Upper lobe of left lung (tissue), 4 donors: ENCODE results near the gene TBC1D1.

Source experiments
- POLR2A ChIP-seq, 4 donors: fragments of 450-650 bp; IDR thresholded peaks; one replicate each; pipeline ENCODE4 v1.5.1; 2016 to 2017; ENCODE audit warnings: antibody characterized with exemption in 4 of 4, mild to moderate bottlenecking in 2 of 4
- POLR2AphosphoS5 ChIP-seq, 2 donors: sonication (generic); formaldehyde crosslinking; IDR thresholded peaks; one replicate each; pipeline ENCODE4 v1.5.1; 2017; ENCODE audit warnings: antibody characterized with exemption in 2 of 2
- TF ChIP-seq, protein P1 (sequence below), 6 experiments: fragments of 450-650 bp in 4 of 6; fragments of 200-600 bp in 2 of 6; sonication (generic) in 2 of 6; IDR thresholded peaks; one replicate each; pipeline ENCODE4 v1.5.1; 2016 to 2019; ENCODE audit warnings: antibody characterized with exemption in 6 of 6

DNA sequence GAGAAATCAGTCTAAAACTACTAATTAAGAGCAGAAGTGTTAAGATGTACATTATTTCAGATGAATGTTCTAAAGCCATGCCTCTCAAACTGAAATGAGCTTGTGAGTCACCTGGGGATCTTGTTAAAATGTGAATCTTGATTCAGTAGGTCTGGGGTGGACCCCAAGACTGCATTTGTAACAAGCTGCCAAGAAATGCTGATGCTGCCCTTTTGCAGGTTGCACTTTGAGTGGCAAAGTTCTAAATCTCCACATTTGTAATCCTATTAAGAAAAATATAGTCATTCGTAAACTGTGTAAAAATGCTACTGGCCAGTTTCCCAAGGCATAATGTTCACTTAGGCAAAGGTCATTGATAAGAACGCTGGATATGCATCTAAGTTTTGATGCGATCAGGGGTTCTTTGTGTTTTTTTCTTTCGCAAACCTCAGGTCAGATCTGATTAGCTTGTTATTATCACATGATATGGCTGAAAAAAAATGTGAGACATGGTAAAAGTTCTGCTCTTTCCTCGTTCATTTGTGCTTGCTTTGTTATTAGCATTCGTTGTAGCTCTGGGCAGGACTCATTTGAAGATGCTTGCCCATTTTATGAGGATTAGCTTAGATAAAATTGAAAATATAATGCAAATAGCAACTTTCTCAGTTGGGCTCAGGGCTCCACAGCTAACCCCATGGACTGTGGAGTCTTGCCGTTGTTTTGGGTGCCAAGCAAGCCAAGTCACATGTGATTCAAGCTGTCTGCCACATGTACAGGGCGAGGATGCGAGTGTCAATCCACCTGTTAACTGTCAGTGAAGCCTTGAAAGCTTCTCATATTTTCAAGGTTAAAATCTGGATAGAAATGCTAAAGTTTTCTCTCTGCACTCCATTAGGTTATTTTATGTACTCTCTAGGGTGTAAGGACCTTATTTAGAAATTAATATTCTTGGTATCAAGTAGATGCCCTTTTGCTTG, 12.1 kb downstream of the TBC1D1 start:
- TF ChIP-seq POLR2A (IDR thresholded peaks at IDR 0.05) (no peak), POLR2AphosphoS5 (IDR thresholded peaks at IDR 0.05) (no peak)
- TF ChIP-seq, protein P1, sequence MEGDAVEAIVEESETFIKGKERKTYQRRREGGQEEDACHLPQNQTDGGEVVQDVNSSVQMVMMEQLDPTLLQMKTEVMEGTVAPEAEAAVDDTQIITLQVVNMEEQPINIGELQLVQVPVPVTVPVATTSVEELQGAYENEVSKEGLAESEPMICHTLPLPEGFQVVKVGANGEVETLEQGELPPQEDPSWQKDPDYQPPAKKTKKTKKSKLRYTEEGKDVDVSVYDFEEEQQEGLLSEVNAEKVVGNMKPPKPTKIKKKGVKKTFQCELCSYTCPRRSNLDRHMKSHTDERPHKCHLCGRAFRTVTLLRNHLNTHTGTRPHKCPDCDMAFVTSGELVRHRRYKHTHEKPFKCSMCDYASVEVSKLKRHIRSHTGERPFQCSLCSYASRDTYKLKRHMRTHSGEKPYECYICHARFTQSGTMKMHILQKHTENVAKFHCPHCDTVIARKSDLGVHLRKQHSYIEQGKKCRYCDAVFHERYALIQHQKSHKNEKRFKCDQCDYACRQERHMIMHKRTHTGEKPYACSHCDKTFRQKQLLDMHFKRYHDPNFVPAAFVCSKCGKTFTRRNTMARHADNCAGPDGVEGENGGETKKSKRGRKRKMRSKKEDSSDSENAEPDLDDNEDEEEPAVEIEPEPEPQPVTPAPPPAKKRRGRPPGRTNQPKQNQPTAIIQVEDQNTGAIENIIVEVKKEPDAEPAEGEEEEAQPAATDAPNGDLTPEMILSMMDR (IDR thresholded peaks at IDR 0.05), result no peak
